ENCODE data around the gene RBM19.

RBM19 gene

GRCh38 chr12:113932381-113933196 lies 33.5 kb downstream of the RBM19 start:
- no peak for DNase-seq (ENCODE audit: low spot score)

GRCh38 chr12:113931517-113931916 lies 34.6 kb downstream of the RBM19 start:
- DNase-seq (ENCODE audit: low spot score): no peak

- DNase-seq (ENCODE audit: low spot score): no peak
Measured at GRCh38 chr12:113930249-113930648, 35.9 kb downstream of the RBM19 start.

- DNase-seq (ENCODE audit: low spot score): no peak
Measured at GRCh38 chr12:113929312-113929989, 36.7 kb downstream of the RBM19 start.

- DNase-seq (ENCODE audit: low spot score): no peak
Measured at GRCh38 chr12:113926788-113927187, 39.3 kb downstream of the RBM19 start.

- DNase-seq (ENCODE audit: low spot score): no peak
Measured at GRCh38 chr12:113924341-113924740, 41.8 kb downstream of the RBM19 start.

GRCh38 chr12:113923251-113923650 lies 42.9 kb downstream of the RBM19 start:
- no peak for DNase-seq (ENCODE audit: low spot score)

- DNase-seq (ENCODE audit: low spot score): no peak
Measured at GRCh38 chr12:113921430-113921829, 44.7 kb downstream of the RBM19 start.

- DNase-seq (ENCODE audit: low spot score): no peak
Measured at GRCh38 chr12:113919791-113920190, 46.3 kb downstream of the RBM19 start.

- no peak for DNase-seq (ENCODE audit: low spot score)
Measured at GRCh38 chr12:113918306-113918705, 47.8 kb downstream of the RBM19 start.

GRCh38 chr12:113917393-113917792 lies 48.7 kb downstream of the RBM19 start:
- no peak for DNase-seq (ENCODE audit: low spot score)

- no peak for DNase-seq (ENCODE audit: low spot score)
Measured at GRCh38 chr12:113914806-113915205, 51.3 kb downstream of the RBM19 start.

GRCh38 chr12:113914176-113914575 lies 51.9 kb downstream of the RBM19 start:
- DNase-seq (ENCODE audit: low spot score): no peak

GRCh38 chr12:113912760-113913329 lies 53.3 kb downstream of the RBM19 start:
- peak; percentile 53 for DNase-seq (ENCODE audit: low spot score)

- DNase-seq (ENCODE audit: low spot score): no peak
Measured at GRCh38 chr12:113911971-113912759, 54.0 kb downstream of the RBM19 start.

- DNase-seq (ENCODE audit: low spot score): no peak
Measured at GRCh38 chr12:113910751-113911272, 55.3 kb downstream of the RBM19 start.

GRCh38 chr12:113909776-113910420 lies 56.2 kb downstream of the RBM19 start:
- DNase-seq (ENCODE audit: low spot score): no peak

- DNase-seq (ENCODE audit: low spot score): no peak
Measured at GRCh38 chr12:113908584-113909100, 57.5 kb downstream of the RBM19 start.

- DNase-seq (ENCODE audit: low spot score): no peak
Measured at GRCh38 chr12:113907446-113908180, 58.5 kb downstream of the RBM19 start.

GRCh38 chr12:113906411-113907200 lies 59.5 kb downstream of the RBM19 start:
- DNase-seq (ENCODE audit: low spot score): no peak
